HG03460 (cell line): Measurements from ENCODE around the gene TGFBR2.

Experiments used
- ATAC-seq: cut with Tn5 transposase; IDR thresholded peaks from one replicate; pipeline ENCODE4 v1.9.1; 2021; ENCODE audit not compliant: unreplicated experiment

The TGFBR2 gene

DNA sequence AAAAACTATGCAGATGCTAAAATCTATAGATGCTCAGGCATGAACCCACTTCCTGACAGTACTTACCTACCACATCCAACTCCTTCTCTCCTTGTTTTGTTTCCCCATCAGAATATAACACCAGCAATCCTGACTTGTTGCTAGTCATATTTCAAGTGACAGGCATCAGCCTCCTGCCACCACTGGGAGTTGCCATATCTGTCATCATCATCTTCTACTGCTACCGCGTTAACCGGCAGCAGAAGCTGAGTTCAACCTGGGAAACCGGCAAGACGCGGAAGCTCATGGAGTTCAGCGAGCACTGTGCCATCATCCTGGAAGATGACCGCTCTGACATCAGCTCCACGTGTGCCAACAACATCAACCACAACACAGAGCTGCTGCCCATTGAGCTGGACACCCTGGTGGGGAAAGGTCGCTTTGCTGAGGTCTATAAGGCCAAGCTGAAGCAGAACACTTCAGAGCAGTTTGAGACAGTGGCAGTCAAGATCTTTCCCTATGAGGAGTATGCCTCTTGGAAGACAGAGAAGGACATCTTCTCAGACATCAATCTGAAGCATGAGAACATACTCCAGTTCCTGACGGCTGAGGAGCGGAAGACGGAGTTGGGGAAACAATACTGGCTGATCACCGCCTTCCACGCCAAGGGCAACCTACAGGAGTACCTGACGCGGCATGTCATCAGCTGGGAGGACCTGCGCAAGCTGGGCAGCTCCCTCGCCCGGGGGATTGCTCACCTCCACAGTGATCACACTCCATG lies 65.3 kb downstream of the TGFBR2 start:
- no peak for ATAC-seq

GRCh38 chr3:30672287-30672735 lies 65.9 kb downstream of the TGFBR2 start:
- no peak for ATAC-seq

DNA sequence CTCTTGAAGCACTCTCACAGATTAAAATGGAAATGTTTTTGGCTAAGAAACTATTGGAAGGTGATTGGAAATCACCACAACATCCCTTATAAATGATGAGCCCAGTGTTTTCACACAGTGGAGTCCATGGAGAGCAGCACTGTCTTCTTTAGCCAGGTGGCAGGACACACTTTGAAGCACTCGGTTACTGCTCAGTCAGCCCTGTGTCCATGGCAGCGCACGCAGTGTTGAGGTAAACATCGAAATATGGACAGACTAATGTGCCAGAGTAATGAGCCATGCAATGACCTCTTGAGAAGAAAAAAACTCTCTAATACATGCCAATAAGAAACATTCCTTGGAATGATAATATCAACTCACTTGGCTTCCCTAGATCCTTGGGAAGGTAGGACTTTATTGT lies 66.6 kb downstream of the TGFBR2 start:
- ATAC-seq: no peak

GRCh38 chr3:30673425-30674341 lies 67.3 kb downstream of the TGFBR2 start:
- no peak for ATAC-seq

- ATAC-seq: no peak
Measured at GRCh38 chr3:30675006-30675405, 68.6 kb downstream of the TGFBR2 start.

GRCh38 chr3:30675774-30676173 lies 69.4 kb downstream of the TGFBR2 start:
- no peak for ATAC-seq

GRCh38 chr3:30676424-30677346 lies 70.3 kb downstream of the TGFBR2 start:
- no peak for ATAC-seq

DNA sequence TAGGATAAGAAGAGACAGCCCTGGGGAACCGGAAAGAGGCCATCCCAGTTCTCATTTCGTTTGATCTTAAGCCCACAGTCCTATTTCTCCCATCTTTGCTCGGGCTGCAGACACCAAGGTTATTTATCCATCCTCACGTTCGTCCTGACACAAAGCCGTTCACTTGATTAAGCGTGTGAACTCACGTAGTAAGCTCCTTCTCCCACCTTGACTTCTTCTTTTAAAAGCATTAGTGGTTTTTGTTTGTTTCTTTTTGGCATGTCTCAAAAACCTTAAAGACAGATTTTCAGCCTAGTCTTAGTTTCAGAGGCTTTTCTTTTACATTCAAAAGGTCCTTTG lies 70.9 kb downstream of the TGFBR2 start:
- no peak for ATAC-seq

DNA sequence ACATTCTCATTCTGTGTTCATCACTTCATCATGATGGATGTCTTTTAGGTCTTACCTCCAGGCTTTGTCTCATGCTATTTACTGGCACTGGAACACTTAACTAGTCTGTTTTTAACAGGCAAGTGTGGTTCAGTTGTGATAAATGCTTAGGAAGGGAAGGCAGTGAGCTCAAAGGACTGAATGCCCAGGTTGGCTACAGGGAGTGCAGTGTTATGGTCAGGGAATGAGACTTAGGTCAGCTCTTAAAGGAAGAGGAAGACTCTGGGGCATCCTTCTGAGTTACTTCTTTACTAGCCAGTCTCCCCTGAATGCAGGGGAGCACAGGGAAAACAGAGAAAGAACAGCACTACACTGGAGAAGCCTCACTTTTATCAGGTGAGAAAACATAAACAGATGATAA lies 72.6 kb downstream of the TGFBR2 start:
- ATAC-seq: no peak

DNA sequence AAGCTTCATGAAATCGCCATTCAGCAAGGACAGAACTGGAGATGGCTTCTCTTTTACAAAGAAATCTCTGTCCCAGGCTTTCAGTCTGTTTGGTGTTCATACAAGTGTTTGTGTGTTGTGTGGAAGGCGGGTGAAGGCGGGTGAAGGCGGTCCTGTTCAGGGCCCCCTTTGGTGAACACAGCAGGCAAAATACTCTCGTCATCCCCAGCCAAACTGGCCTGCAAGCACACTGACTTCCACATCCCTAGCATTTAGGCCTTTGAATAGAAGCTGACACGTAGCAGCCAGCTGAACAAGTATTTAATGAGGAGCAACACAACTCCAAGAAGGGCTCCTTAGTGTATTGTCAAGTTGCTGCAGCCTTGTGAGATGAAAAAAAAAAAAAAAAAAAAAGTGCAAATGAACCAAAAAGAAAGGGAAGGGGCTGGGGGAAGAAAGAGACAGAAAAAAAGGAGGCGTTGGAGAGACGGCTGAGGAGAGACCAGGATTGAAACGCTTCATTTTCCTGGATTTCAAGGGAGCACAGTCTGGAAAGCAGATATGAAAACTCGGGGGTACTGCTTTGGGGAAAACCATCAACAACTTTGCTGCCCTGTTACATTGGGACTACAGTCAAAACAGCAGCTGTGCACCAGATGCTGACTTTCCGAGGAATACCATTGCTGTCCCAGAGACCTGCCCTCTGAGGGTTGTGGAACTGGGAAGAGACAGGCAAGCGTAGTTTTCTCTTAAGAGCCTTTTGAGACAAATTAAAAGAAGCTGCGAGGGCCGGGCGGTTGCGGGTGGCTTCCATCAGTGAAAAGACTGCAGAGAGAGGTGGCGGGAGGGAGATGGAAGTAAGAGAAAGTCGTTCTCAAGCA lies 74.6 kb downstream of the TGFBR2 start:
- no peak for ATAC-seq

- ATAC-seq: no peak
Measured at GRCh38 chr3:30681649-30682211, 75.3 kb downstream of the TGFBR2 start.

DNA sequence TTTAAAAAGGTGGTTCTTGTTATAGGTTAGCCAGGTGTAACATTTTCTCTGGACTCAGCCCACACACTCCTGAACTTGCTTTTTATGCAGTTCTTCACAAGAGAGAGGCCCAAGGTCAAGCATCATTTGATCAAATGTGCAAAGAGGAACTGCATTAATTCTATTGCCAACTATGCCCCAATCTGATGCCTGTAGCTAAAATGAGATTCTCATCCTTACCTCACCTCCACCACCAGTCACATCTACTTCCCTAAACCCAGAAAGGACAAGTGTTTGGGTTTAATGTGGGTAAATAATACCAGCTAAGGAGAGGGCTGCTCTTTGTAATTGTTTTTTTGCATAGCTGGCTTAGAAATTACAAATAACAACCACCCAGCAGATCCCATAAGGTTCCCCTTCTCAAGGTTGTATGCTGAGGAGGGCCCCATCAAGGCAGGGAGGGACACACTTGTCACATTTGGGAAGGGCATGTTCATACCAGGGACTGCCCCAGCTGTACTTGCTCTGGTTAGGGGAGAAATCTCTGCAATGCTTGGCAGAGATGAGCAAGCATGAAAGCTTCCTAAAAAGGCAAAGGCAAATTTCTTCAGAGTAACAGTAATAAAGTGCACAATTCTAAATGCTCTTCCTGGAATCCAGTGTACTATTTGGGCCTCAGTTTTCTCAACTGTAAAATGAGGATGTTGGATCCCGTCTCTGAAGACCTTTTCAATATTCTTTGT lies 76.2 kb downstream of the TGFBR2 start:
- ATAC-seq: no peak

DNA sequence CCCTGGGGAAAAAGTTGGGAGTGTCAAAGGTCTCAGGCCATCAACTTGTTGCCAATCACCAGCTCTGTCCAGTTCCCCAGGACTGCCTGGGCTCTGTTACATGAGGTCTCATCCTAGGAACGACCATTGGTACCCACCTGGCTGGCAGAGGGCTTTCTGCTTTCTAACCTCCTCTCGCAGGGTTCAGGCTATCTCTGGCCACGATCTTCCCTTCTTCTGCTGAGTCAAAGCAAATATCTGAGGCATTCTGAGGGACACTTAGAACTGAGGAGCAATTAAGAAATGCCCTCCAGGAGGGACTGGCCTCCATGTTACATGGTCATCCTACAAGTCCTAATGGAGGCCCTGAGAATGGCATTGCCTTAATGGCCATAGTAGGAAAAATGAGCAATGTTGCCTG lies 77.4 kb downstream of the TGFBR2 start:
- no peak for ATAC-seq

GRCh38 chr3:30684356-30684755 lies 78.0 kb downstream of the TGFBR2 start:
- no peak for ATAC-seq

DNA sequence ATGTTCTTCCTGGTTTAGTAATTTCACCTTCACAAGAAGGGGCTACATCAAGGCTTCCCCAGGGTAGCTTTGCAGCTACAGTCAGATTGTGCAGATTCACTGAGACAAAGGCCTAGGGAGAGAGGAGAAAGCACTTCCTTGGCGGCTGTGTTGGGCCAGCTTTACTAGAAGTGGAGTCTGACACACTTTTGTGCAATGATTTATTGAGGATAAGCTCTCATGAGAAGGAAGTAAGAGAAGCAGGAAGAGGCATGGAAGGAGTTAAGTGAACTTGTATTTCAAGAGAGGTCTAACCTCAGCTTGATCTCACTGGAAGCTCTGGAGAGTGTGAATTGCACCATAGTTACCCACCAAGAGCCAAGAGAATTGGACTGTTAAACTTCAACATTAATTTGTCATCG lies 78.9 kb downstream of the TGFBR2 start:
- ATAC-seq: no peak

DNA sequence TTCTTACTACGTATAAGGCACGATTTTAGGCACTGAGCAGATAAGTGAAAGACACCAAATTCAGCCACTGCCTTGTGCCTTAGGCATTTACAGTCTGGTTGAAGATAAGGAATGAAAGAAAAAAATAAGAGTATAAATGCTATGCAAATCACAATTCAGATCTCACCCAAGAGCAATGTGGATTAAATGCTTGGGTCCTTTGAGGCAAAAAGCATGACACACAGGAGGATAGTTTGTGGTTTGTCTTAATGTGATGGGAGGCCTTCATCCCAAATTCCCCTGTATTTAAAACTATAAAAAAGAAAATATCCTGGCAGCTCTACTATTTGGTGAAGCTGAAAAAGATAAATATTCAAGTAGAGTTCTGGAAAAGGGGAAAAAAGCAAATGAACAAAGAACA lies 79.8 kb downstream of the TGFBR2 start:
- ATAC-seq: no peak

DNA sequence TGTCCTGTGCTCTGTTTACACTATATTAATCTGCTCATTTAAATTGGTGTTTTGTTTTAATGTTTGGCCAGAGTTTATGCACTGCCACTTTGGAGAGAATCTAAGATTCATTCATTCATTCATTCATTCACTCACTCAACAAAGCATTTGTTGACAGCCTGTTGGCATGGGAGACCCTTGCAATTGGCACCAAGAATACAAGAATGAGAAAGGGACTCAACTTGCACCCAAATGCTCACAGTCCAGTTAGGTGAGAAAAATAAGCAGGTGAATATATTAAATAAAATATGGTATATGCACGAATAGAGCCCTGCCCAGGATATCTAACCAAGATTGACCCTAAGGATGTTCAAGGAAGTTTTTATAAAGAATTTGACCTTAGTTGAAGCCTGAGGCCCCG lies 80.4 kb downstream of the TGFBR2 start:
- ATAC-seq: no peak

DNA sequence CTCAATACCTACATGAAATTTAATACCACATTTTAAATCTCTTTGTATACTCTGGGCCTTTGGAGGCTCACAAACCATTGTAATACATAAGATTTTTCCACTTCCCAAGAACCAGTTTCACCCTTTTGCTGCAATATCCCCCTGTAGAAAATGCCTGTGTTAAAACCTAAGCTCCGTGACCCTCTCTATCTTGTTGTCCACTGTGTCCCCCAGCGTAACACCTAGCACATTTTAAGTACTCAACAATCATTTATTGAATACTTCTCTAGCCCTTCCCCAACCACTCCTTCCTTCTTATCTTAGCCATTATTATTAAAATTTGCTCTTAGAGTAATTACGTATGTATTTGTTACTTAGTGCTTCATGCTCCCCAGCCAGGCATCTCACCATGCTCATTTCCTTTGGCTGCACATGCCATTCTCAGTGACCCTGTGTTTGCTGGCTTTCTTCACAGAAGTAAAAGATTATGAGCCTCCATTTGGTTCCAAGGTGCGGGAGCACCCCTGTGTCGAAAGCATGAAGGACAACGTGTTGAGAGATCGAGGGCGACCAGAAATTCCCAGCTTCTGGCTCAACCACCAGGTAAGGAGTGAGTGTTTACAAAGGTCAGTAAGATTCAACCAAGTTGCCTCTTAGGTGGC lies 81.6 kb downstream of the TGFBR2 start:
- no peak for ATAC-seq
